ENCODE data around the gene PPP1R13B. TPM values are rescaled to one million over a fixed set of nuclear protein-coding genes. Genes with fewer than 3 reads are reported as not detected.

PPP1R13B gene
- total RNA-seq, 1 experiment from 2014 or later: 16.2 TPM

DNA sequence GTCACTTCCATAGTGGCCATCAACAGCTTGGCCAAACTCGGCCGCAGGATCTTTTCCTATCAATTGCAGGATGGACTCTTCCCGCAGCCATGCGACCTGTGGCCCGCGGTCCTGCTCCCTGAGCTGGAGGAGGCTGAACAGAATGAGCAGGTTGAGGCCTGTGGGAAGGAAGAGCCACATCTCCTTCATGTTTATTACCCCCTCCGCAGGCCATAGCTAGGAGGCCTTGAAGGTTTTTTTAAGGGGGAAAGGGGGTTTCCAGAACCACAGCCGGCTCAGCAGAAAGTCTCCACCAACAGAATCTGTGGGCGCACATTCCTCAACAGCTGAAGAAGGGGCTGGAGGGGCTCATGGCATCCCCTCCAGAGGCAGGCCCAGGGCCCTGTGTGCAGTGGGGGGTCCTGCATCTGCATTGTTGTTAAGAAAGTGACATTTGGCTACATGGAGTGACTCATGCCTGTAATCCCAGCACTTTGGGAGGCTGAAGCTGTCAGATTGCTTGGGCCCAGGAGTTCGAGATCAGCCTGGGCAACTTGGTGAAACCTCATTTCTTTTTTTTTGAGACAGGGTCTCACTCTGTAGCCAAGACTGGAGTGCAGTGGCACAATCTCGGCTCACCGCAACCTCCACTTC is 25.2 kb upstream of the PPP1R13B start:
- TF ChIP-seq, protein P1, sequence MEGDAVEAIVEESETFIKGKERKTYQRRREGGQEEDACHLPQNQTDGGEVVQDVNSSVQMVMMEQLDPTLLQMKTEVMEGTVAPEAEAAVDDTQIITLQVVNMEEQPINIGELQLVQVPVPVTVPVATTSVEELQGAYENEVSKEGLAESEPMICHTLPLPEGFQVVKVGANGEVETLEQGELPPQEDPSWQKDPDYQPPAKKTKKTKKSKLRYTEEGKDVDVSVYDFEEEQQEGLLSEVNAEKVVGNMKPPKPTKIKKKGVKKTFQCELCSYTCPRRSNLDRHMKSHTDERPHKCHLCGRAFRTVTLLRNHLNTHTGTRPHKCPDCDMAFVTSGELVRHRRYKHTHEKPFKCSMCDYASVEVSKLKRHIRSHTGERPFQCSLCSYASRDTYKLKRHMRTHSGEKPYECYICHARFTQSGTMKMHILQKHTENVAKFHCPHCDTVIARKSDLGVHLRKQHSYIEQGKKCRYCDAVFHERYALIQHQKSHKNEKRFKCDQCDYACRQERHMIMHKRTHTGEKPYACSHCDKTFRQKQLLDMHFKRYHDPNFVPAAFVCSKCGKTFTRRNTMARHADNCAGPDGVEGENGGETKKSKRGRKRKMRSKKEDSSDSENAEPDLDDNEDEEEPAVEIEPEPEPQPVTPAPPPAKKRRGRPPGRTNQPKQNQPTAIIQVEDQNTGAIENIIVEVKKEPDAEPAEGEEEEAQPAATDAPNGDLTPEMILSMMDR (IDR thresholded peaks at IDR 0.05; ENCODE audit: unreplicated experiment): no peak
- Mint-ChIP-seq H3K4me3 (ENCODE audit: unreplicated experiment) (no peak overlapping the region), H3K27ac (ENCODE audit: low read depth, unreplicated experiment) (no peak overlapping the region), H3K27me3 (ENCODE audit: insufficient read depth, unreplicated experiment) (no peaks in the 10 kb centered on the region), H3K36me3 (ENCODE audit: insufficient read depth, unreplicated experiment) (no peaks in the 10 kb centered on the region), H3K9me3 (ENCODE audit: unreplicated experiment) (no peaks in the 10 kb centered on the region), H3K4me1 (ENCODE audit: insufficient read depth, unreplicated experiment) (peaks cover 15% of the 10 kb centered on the region)
- no TSS peak for BruUV-seq (replicated peaks)
- DNase-seq (ENCODE audit: unreplicated experiment): no peak
- intact Hi-C loops (cut with micrococcal nuclease): no loop called here
- POLR2A ChIA-PET: interaction anchor here (0.6 kb wide), 1 partner anchor 101 kb away, joined by 4 read pairs; no protein-coding TSS in a partner anchor
- CTCF ChIA-PET: interaction anchor here (0.5 to 0.7 kb wide), 2 partner anchors 17 to 19 kb away, joined by 3 to 4 read pairs; no protein-coding TSS in a partner anchor

DNA sequence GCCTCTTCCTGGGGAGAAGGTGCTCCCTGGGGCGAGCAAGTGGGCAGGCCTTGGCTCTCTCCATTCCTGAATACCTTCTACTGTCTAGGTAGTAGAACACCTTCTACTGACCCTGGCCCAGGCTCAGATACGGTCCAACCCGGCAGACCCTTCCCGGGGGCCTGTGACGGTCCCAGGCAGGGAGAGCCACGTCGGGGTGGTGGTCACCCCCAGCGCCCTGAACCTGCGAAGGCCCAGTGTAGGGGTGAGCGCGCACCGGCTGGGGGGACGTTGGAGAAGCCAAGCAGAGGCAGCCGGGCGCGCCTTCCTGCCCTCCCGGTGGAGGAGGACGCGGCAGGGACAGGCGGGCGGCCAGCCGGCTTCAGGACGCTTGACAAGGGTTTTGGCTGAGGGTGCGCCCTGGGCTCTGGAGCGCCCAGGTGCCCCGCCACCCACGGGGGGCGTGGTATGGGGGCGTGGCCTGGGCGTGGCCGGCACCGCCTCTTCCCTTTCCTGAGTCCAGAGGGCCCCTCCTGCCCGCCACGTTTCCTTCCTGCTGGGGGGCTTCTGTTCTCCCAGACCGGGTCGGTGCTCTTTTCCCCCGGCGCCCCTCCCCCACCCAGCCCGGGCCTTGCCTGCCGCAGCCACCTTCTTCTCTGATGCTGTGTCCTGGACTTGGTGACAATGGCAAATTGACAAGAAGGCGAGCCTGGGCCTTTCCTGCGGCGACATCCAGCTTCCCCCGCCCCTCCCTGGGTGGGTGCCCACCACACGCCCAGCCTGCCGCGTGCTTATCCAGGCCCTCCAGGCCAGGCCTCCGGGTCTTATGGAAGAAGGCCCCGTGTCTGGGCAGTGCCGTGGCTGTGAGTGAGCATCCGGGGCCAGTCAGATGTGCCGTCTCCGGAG is 24.5 kb upstream of the PPP1R13B start:
- no peaks in the 10 kb centered on the region for H3K9me3 Mint-ChIP-seq (ENCODE audit: unreplicated experiment)
- DNase-seq (ENCODE audit: unreplicated experiment): no peak
- BruUV-seq (replicated peaks): no TSS peak
- TF ChIP-seq, protein P1 (IDR thresholded peaks at IDR 0.05; ENCODE audit: unreplicated experiment): no peak
- ChIA-PET CTCF (no interaction called here), POLR2A (no interaction called here)
- H3K27ac Mint-ChIP-seq (ENCODE audit: low read depth, unreplicated experiment): no peak overlapping the region
- no peak overlapping the region for H3K4me3 Mint-ChIP-seq (ENCODE audit: unreplicated experiment)
- peaks cover 21% of the 10 kb centered on the region for H3K4me1 Mint-ChIP-seq (ENCODE audit: insufficient read depth, unreplicated experiment)
- no peaks in the 10 kb centered on the region for H3K36me3 Mint-ChIP-seq (ENCODE audit: insufficient read depth, unreplicated experiment)
- intact Hi-C loops (cut with micrococcal nuclease): no loop called here
- H3K27me3 Mint-ChIP-seq (ENCODE audit: insufficient read depth, unreplicated experiment): no peaks in the 10 kb centered on the region

DNA sequence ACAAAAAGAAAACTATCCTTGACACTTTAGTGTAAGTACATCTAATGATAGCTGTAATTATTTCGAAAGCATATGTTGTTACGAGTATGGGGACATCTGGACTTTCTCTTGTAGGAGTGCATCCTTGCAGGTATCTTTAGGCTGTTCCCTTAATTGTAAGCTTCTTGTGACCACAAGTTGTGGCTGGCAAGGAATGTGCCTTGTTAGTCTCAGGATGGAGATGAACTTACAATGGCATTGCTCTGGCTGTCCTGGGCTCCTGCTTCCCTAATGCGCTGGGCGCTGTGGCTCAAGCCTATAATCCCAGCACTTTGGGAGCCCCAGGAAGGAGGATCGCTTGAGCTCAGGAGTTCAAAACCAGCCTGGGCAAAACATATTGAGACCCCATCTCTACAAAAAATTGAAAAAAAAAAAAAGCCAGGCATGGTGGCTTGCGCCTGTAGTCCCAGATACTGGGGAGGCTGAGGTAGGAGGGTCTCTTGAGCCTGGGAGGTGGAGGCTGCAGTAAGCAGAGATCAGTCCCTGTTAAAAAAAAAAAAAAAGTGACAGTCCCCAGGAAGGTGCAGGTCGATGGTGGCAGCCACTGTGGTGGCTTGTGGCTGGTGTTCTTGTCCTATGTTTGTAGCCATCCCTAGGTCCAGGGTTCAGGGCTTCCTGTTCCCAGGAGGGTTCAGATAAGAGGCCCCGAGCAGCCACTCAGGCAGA is 23.7 kb upstream of the PPP1R13B start:
- no peak for DNase-seq (ENCODE audit: unreplicated experiment)
- Mint-ChIP-seq H3K27ac (ENCODE audit: low read depth, unreplicated experiment) (no peak overlapping the region), H3K36me3 (ENCODE audit: insufficient read depth, unreplicated experiment) (no peaks in the 10 kb centered on the region), H3K4me1 (ENCODE audit: insufficient read depth, unreplicated experiment) (peaks cover 21% of the 10 kb centered on the region), H3K4me3 (ENCODE audit: unreplicated experiment) (no peak overlapping the region), H3K9me3 (ENCODE audit: unreplicated experiment) (no peaks in the 10 kb centered on the region), H3K27me3 (ENCODE audit: insufficient read depth, unreplicated experiment) (no peaks in the 10 kb centered on the region)
- BruUV-seq (replicated peaks): no TSS peak
- TF ChIP-seq, protein P1 (IDR thresholded peaks at IDR 0.05; ENCODE audit: unreplicated experiment): no peak
- ChIA-PET POLR2A (interaction anchor here (0.7 kb wide), 1 partner anchor 83 kb away, joined by 3 read pairs; no protein-coding TSS in a partner anchor), CTCF (interaction anchor here (0.6 kb wide), 2 partner anchors 109 to 1023 kb away, joined by 3 read pairs; no protein-coding TSS in a partner anchor)
- intact Hi-C loops (cut with micrococcal nuclease): no loop called here

Data from MCF 10A (cell line).